DMS53 (cell line): ENCODE results near the gene TMUB2.

Source experiments
- DNase-seq: peaks from one replicate; lab custom pipeline; 2025; lab: John Stamatoyannopoulos, UW

Gene TMUB2

DNA sequence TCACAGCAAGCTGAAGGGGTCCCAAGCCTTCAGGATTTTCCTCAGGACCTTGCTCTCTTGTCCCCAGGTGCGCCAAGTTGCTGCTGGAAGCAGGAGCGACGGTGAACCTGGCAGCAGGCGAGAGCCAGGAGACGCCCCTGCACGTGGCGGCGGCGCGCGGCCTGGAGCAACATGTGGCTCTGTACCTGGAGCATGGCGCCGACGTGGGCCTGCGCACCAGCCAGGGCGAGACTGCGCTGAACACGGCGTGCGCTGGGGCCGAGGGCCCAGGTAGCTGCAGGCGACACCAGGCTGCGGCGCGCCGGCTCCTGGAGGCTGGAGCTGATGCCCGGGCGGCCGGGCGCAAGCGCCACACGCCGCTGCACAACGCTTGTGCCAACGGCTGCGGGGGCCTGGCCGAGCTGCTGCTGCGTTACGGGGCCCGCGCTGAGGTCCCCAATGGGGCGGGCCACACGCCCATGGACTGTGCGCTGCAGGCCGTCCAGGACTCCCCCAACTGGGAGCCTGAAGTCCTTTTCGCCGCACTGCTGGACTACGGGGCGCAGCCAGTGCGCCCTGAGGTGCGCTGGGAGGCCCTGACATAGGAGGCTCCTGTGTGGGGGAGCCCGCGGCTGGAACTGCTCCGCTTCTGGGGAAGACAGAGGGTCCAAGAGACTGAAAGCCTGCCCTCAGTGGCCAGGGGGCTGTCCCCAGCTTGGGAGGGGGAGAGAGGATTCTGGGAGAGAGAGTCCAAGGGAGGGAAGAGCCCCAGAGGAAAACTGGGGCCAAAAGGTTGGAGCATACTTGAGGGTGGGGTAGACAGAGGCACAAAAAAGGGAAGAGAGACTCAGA lies 9.9 kb upstream of the TMUB2 start:
- no peak for DNase-seq

DNA sequence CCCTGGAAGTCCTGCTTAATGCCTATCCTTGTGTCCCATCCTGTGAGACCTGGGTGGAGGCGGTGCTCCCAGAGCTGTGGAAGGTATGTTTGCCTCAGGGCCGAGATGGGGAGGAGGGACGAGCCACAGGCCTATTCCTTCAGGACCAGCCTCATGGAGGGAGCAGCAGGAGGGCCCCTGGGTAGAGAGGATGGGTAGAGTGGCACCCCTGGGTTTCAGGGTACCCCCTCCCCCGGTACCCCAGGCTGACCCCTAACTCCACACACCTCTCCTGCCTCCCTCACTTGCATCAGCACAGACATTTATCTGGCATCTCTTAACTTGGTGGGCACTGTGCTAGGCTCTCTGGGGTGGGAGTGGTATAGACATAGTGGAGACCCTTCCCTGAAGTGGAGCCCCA lies 9.1 kb upstream of the TMUB2 start:
- no peak for DNase-seq

DNA sequence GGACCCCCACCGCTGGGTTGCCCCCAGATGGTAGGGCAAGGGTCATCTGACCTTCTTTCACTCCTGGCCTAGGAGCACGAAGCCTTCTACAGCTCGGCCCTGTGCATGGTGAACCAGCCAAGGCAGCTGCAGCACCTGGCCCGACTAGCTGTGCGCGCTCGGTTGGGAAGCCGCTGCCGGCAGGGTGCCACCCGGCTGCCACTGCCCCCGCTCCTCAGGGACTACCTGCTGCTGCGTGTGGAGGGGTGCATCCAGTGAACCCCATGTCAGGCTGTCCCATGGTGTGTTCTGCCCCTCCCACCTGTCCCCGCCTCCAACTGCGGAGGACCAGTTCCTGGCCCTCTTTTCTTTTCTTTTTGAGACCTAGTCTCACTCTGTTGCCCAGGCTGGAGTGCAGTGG lies 8.6 kb upstream of the TMUB2 start:
- no peak for DNase-seq

DNA sequence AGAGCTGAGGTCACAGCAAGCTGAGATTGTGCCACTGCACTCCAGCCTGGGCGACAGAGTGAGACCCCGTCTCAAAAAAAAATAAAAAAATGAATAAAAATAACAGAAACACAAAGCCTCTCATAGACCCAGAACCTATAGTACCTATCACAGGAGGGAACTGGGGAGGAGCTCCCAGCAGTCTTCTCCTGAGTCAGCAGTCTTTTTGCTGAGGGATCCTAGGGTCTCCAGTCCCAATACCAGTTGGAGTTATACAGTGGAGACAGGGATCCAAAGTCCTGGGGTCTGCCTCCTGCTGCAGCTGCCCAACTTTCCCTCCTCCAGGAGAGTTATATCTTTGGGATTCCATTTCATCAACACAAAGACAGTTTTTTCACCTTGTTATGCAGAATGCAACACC lies 3.7 kb upstream of the TMUB2 start:
- DNase-seq, result no peak

DNA sequence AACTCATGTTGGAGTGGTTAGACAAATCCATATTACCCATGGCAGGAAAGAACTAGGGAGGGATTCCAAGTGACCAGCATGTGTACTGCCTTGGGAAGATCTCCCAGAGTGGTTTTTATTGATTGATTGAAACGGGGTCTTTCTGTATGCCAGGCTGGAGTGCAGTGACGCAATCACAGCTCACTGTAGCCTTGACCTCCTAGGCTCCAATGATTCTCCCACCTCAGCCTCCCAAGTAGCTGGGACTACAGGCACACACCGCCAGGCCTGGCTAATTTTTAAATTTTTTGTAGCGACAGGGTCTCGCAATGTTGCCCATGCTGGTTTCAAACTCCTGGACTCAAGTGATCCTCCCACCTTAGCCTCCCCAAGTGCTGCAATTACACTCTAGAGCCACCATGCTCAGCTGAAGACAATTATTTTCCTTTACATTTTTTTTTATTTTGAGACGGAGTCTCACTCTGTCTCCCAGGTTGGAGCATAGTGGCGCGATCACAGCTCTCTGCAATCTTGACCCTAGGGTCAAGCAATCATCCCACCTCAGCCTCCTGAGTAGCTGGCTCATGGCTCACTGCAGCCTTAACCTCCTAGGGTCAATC lies 2.5 kb upstream of the TMUB2 start:
- DNase-seq, result no peak

DNA sequence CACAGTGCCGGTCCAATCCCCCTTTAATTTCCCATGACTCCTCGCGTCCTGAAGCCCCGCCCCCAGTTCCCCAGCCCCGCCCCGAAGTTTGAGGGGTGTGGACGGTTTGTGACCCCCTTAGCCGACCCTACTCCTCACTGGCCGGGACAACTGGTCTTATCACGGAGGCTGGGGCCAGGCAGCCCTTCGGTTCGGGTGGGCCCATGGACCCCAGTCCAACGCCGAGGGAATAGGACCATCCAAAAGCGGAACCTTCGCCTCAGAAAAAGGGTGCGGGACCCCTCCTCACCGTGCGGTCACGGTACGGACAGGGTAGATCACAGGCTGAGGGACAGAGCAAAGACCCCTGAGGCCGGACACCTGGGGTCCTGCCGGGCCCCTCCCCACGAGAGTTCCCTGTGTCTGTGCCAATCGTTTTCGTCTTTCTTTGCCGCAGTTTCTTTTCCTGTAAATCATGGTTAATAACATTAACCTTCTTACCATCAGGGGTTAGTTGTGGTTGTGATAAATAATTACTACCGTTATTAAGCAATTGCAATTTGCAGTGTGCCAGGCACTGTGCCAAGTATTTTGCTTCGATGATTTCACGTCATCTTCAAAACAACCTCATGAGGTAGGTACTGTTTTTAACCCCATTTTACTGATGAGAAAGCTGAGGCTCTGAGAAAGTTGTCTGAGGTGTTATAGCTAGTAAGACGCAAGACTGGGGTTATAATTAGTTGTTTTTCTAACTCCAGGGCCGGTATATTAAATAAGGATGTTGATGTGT lies 543 bp downstream of the TMUB2 start:
- DNase-seq, result peak; percentile 51

DNA sequence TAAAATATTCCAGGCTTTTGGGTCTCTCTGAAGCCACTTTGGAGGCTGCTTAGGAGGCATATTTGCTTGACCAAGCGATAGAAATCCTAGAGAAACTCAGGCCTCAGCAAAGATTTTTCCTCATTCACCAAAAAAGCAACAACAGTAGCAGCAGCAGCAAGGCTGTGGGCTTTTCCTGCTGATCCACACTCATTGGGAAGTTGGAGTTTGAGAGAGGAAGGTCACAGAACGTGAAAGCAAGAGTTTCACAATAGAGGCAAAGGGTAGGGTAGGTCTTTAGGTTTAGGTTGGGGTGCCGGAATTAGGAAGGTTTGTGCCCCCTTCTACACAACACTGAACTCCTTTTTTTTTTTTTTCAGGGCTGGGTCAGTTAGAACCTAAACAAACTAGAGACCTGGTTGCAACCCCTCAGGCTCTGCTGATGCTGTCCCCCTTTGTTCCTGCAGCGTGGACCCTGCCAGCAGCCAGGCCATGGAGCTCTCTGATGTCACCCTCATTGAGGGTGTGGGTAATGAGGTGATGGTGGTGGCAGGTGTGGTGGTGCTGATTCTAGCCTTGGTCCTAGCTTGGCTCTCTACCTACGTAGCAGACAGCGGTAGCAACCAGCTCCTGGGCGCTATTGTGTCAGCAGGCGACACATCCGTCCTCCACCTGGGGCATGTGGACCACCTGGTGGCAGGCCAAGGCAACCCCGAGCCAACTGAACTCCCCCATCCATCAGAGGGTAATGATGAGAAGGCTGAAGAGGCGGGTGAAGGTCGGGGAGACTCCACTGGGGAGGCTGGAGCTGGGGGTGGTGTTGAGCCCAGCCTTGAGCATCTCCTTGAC lies 2.0 kb downstream of the TMUB2 start:
- no peak for DNase-seq

DNA sequence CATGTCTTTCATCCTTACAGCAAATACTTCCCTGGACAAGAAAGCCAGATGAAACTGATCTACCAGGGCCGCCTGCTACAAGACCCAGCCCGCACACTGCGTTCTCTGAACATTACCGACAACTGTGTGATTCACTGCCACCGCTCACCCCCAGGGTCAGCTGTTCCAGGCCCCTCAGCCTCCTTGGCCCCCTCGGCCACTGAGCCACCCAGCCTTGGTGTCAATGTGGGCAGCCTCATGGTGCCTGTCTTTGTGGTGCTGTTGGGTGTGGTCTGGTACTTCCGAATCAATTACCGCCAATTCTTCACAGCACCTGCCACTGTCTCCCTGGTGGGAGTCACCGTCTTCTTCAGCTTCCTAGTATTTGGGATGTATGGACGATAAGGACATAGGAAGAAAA lies 3.7 kb downstream of the TMUB2 start:
- DNase-seq, result no peak

DNA sequence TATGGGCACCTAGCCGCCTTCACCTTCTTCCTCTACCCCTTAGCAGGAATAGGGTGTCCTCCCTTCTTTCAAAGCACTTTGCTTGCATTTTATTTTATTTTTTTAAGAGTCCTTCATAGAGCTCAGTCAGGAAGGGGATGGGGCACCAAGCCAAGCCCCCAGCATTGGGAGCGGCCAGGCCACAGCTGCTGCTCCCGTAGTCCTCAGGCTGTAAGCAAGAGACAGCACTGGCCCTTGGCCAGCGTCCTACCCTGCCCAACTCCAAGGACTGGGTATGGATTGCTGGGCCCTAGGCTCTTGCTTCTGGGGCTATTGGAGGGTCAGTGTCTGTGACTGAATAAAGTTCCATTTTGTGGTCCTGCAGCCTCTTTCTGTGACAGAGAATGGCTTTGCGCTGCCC lies 4.6 kb downstream of the TMUB2 start:
- no peak for DNase-seq

DNA sequence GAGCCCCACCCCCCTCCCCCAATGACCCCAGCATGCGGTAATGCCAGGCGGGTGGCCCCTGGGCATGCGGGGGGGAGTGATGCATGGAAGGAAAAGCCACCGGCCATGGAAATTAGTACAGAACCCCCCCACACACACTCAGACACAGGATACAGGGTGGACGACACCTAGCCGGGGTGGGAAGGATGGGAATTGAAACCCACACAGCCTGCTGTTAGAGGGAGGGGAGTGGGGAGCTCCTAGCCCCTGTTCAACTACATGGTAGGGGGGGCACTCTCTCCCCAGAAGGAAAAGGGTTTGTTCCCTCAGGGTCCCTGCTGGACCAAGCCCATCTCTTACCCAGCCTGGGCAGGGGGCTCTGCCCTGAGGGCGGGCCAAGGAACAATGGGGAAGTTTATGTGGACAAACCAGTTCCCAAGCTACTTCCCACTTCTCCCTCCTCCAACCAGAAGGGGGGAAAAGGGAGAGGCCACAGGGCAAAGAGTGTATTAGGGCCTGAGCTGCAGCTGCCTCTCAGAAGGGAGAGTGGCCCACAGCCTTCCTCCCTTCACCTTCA lies 5.2 kb downstream of the TMUB2 start:
- no peak for DNase-seq

DNA sequence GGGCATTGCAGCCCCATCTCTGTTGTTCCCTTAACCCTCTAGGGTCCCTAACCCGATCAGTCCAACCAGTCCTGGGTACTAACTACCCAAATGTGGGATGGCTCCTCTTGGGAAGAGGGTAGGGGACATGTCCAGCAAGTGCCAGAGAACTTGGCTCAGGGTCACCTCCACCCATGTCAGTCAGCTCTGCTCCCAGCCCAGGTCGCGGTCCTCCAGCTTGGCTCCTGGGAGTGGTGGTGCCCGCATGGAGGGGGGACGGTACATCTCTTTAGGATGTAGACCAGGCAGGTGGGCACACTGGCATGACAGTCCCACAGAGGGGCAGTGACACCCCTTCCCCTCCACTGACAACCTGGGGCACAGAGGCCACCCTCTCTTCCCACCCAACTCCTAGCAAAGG lies 6.0 kb downstream of the TMUB2 start:
- DNase-seq, result no peak

DNA sequence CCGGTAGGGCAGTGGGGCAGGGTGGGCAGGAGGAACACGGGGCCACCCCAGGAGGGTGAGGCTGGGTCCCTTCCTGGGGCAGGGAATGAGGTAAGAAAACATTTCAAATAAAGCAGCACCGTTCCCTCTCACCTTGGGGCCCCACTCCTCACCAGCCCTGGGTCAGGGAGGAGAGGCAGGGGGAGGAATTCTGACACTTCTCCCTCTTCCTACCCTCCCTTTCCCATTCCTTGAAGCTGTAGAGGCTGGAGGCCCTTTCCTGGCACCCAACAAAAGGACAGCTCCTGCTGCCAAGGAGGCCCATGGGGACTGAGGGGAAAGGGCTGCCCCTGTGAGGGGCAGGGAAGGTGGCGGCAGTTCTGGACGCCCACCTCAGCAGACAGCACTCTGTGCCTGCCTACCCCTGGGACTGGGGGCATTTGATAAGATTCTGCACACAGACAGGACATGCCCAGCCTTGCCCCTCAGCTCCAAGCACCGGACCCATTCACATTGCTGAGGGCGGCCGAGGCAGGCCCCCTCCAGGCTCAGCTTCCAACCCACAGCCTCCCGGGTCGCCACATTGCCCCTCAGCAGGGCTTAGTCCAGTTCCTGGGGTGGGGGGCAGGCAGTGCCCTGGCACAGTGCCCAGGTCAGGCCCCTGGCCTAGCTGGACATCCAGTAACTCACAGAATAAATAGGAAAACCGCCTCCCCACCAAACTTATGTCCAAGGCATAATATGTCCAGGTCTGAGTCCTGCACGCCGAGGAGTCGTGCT lies 6.7 kb downstream of the TMUB2 start:
- no peak for DNase-seq

DNA sequence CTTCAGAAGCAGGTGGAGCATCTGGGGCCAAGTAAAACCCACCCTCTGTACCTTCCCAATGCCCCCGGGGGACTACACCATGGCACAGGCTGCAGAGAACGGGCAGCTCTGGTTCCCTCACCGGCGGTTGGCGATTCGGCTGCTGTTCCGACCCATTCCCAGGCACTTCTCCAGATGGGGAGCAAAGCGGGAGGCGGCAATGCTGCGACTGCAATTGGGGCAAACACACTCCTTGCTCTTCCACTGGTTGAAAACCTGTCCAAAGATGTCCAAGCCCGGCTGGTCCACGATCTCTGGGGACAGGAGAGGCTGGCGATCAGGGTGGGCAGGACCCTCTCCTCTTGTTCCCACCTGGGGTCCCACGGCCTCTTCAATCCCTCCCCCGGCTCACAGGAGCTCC lies 10.3 kb downstream of the TMUB2 start:
- DNase-seq, result no peak

DNA sequence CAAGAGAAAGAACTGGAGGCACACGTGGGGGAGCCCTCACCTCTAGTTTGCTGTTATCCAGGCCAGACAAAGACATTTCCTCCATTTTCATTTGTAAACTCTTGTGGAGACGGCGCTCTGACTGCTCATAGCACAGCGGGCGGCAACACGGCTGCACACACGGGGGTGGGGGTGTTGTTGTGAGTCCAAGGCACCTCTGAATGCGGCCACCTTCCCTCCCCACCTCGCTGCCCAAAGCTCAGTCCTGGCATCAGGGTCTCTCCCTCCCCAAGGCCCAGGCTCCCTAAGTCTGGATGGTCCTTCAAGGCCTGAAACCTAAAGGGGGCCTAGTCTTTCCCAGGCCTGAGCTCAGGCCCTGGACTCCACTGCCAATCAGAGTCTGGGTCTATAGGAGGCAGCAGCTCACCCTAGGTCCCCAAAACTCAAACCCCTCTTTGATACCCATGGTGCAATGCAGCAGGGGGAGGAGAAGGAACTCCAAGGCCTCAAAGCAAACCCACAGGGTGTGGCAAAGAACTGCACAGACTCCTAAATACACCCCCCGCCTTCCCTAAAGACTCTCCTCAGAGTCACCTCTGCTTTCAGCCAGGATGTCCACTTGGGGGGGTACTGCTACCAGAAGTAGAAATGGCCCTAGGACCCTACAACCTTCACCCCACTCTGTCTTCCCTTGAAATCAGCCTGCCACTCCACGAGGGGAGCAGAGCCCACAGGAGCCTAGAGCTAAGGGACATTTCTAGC lies 11.4 kb downstream of the TMUB2 start:
- no peak for DNase-seq

DNA sequence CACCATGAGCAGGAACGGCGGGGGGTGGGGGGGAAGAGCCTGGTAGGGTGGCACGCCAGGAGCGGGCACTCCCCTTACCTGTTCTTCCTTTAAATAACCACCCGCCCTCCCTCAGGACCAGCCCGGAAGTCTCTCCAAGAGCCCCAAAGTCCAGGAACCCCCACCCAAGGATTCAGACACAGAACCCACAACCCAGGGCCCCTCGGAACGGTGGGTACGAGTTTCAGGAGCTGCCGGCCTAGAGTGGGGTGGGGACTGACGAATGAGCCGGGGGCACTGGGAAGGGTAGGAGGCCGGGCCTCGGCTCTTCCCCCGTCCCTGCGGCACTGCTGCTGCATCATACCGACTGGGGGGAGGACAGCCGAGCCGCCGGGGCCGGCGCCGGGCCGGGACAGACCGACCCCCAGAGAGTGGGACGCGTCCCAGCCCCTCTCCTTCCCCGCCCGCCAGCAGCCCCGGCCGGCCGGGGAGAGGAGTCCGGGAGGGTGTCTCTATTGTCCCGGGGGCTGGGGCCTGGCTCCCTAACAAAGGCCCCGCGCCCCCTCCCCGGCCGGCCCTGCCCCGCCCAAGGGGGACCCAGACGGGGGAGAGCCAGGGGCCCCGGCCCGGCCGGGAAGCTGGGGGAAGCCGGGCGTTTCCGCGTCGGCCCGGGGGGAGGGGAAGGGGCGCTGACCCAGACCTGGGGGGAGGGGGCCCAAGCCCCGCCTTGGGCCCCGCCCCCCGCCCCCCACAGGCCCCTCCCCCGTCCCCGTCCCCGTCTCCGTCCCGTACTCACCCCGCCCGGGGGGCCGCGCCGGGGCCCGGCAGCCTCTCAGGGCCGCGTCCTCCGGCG lies 12.2 kb downstream of the TMUB2 start:
- peak; percentile 88 for DNase-seq

DNA sequence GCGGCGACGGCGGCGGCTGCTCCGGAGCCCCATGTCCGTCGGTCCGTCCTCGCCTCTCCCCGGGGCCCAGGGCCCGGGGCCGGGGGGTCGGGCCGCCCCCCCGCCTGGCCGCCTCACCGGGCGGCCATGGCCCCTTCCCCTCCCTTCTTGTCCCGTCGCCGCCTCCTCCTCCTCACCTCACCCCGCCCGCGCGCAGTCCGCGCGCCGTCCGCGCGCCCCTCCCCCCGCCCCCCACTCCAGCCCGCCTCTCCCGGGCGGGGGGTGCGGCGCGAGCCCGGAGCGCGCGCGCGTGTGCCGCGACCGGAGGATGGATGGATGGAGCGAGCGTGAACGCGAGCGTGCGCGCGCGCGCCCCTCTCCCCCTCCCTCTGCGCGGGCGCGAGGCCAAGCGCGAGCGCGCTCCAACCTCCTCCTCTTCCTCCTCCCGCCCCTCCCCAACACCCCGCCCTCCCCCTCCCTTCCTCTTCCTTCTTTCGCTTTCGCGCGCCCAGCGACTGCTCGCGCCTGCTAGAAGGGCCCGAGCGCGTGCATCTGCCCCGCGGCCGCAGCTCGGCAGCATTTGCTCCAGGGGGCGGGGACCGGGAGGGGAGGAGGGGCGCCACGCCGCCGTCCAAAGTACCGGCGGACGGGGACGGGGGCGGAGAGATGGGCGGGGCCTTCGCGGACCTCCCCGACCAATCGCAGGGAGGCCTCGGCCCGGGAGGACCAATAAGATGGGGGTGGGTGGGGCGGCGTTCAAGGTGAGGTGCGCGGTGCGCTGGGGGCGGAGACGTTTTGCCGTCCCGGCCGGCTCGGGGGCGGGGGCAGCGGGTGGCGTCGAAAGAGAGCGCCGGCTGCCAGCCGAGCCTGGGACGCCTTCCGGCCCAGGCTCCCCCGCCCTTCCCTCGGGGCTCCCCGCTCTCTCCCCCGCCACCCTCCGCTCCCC lies 13.0 kb downstream of the TMUB2 start, which contains the start of gene ATXN7L3:
ATXN7L3 (minus strand) TSS at position 332 of the 925 bp plus-strand sequence. CDS start 1,814 bp downstream, outside the sequence.
- DNase-seq, result peak; percentile 100

DNA sequence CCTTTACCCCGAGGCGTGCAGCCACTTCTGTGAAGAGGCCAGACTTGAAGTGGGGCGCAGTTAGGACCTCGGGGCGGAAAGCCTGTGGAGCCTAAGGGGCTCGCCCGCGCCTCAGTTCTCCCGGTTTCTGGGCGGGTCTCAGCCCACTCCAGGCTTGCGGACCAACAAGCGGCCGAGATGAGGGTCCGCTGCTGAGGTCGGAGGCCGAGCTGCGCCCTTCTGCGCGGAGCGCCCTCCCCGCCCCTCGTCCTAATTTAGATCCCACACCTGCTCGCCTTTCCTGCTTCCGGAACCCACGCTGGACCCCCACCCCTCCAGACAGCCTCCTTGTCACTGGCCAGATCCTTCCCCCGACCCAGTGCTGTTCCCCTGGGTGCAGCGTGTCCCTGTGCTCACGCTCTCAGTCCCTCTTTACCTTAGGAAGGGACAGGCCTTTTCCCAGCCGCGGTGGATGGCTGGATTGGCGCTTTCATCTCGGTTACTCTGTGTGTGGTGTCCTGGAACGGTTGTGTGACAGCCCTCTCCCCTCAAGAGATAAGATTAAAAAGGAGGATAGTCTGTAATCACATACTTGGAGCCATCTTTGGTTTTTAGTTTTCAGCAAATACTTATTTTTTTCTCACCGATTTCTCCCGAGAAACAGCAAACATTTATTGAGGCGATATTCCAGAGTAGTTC lies 13.8 kb downstream of the TMUB2 start:
- peak; percentile 80 for DNase-seq

DNA sequence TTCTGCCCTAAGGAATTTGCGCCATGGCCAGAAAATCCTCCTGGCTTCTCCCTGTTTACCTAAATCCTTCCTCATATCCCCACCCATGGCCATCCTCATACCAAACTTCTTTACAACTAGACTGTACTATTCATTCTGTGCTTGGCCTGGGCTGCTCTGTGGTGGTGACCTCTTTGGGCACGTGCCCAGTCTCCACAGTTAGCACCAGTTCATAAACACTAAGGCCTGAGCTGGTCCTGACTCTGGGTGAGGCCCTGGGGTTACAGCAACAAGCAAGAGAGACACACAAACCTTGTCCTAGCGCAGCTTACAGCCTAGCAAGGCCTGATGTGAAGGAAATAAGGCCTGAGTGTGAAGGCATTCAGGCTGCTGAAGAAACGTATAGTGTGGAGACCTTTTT lies 16.0 kb downstream of the TMUB2 start:
- no peak for DNase-seq
